Measurements from ENCODE around the gene RALBP1.
"Not testable (repeated sequence)": the region's sequence is repeated elsewhere in the genome, so short reads cannot be mapped to it uniquely, and the experiment has no call there.

Gene RALBP1

GRCh38 chr18:9474108-9474982 lies 968 bp upstream of the RALBP1 start:
- TF ChIP-seq CTCF (IDR thresholded peaks at IDR 0.05; ENCODE audit: low read depth, low read length, missing control alignments) = no peak
- DNase-seq (ENCODE audit: extremely low read depth, low read depth) = no peak
- H3K4me3 ChIP-seq (replicated peaks; ENCODE audit: low read depth, low read length) = peak overlapping the region; percentile 92

- H3K4me3 ChIP-seq (replicated peaks; ENCODE audit: low read depth, low read length) = peak overlapping the region; percentile 92
- no peak for TF ChIP-seq CTCF (IDR thresholded peaks at IDR 0.05; ENCODE audit: low read depth, low read length, missing control alignments)
- DNase-seq (ENCODE audit: extremely low read depth, low read depth) = no peak
Measured at GRCh38 chr18:9475643-9476591, 604 bp downstream of the RALBP1 start.

- DNase-seq (ENCODE audit: extremely low read depth, low read depth) = not testable (repeated sequence)
- H3K4me3 ChIP-seq (replicated peaks; ENCODE audit: low read depth, low read length) = peak overlapping the region; percentile 92
Measured at GRCh38 chr18:9476949-9477348, 1.6 kb downstream of the RALBP1 start.

GRCh38 chr18:9477509-9477908 lies 2.2 kb downstream of the RALBP1 start:
- H3K4me3 ChIP-seq (replicated peaks; ENCODE audit: low read depth, low read length) = no peak overlapping the region
- no peak for DNase-seq (ENCODE audit: extremely low read depth, low read depth)
- TF ChIP-seq CTCF (IDR thresholded peaks at IDR 0.05; ENCODE audit: low read depth, low read length, missing control alignments) = no peak

GRCh38 chr18:9478545-9478944 lies 3.2 kb downstream of the RALBP1 start:
- DNase-seq (ENCODE audit: extremely low read depth, low read depth) = no peak
- TF ChIP-seq CTCF (IDR thresholded peaks at IDR 0.05; ENCODE audit: low read depth, low read length, missing control alignments) = no peak
- H3K4me3 ChIP-seq (replicated peaks; ENCODE audit: low read depth, low read length) = no peak overlapping the region

- H3K4me3 ChIP-seq (replicated peaks; ENCODE audit: low read depth, low read length) = no peak overlapping the region
- TF ChIP-seq CTCF (IDR thresholded peaks at IDR 0.05; ENCODE audit: low read depth, low read length, missing control alignments) = no peak
- DNase-seq (ENCODE audit: extremely low read depth, low read depth) = no peak
Measured at GRCh38 chr18:9482790-9483189, 7.5 kb downstream of the RALBP1 start.

- TF ChIP-seq CTCF (IDR thresholded peaks at IDR 0.05; ENCODE audit: low read depth, low read length, missing control alignments) = no peak
- DNase-seq (ENCODE audit: extremely low read depth, low read depth) = no peak
Measured at GRCh38 chr18:9483526-9483925, 8.2 kb downstream of the RALBP1 start.

GRCh38 chr18:9484856-9485255 lies 9.5 kb downstream of the RALBP1 start:
- not testable (repeated sequence) for H3K4me3 ChIP-seq (replicated peaks; ENCODE audit: low read depth, low read length); DNase-seq (ENCODE audit: extremely low read depth, low read depth)

More at GRCh38 chr18:9483526-9483925, 8.2 kb downstream of the RALBP1 start:
- no peak overlapping the region for H3K4me3 ChIP-seq (replicated peaks; ENCODE audit: low read depth, low read length)

All from HFF-Myc (cell line).